Non-pigmented ciliary epithelial cell (primary cell): ENCODE data around the gene ME3.
A peak's percentile ranks its signal among the peaks of the same experiment; 100 is the strongest.
"Not testable (repeated sequence)": the region's sequence is repeated elsewhere in the genome, so short reads cannot be mapped to it uniquely, and the experiment has no call there.

Source experiments
- DNase-seq: peaks from one replicate; pipeline ENCODE4 v3.0.0-alpha.2; 2010; ENCODE audit warnings: low read depth

ME3 gene

GRCh38 chr11:86621854-86622253 lies 50.6 kb downstream of the ME3 start:
- no peak for DNase-seq

DNA sequence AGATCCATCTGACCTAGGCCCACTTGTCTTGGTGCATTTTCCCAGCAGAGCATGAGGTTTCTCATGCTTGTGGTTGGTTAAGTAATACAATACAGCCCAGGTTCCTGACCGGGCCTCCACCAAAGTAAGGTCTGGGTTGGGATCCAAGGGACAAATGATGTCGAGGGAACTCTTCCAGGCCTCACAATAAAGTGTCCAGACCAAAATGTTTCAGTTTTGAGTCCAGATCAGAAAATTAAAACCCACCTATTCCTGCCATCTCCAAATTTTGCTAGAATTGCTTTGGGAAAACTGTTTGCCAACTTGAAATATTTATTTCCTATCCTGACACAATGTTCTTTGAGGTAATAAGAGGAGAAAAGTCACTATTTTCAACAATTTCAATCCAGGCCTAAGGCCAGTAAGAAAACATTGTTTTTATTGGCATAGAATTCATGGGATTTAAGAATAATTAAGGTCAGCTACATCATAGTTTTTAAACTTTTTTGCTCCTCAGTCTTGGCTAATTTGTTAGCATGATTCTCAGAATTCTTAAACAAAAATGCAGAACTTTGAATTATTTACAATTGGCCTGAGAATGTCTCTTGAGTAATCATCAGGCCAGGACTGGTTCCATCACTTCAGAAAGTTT lies 51.4 kb downstream of the ME3 start:
- no peak for DNase-seq

DNA sequence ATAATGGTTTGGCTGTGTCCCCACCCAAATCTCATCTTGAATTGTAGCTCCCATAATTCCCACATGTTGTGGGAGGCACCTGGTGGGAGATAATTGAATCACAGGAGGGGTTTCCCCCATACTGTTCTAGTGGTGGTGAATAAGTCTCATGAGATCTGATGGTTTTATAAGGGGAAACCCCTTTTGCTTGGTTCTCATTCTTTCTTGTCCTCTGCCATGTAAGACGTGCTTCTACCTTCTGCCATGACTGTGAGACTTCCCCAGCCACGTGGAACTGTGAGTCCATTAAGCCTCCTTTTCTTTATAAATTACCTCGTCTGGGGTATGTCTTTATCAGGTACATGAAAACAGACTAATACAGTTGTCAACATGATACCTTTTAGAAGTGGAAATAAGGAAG lies 53.0 kb downstream of the ME3 start:
- not testable (repeated sequence) for DNase-seq

GRCh38 chr11:86617502-86617901 lies 54.9 kb downstream of the ME3 start:
- no peak for DNase-seq

DNA sequence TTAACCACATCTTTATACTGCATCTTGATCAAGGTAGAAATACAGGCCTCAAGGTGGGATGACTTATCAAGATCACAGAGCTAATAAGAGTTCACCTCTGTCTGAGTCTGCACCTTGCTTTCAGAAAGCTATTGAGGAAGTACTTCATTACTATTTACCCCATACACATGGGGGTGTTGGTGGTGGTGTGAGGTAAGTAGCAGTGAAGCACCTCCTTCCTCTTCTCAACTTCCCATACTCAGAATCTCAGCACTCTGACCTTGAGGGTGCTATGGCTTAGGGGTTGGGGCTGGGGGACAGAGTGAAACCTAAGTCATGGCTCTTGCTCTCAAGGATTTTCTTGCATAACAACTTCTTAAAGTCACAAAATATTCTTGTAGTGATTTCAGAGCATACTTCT lies 56.9 kb downstream of the ME3 start:
- DNase-seq: no peak

- no peak for DNase-seq
These were observed 61.7 kb downstream of the ME3 start for GRCh38 chr11:86610559-86611341.

DNA sequence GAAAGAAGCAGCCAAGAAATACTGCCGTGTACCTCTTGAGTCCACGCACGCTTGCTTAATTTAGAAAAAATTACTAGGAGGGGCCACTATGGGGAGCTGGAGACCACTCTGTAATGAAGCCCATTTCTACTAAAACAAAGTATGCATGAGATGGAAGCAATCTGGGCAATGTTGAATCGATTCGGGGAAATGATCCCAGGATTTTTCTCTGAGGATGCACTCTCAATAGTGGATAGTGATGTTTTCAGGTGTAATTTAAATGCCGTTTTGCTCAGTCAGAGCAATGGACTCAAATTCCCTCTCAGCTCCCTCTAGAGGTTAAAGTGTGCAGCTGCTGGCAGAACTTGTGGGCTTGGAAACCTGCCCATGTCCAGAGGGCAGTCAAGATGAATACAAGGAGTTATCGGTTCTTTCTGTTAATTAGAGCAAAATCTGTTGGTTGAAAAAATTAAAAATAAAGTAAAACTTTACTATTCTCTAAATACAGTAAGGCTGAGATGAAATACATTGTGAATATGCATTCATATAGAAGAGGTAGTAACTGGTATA lies 64.1 kb downstream of the ME3 start:
- DNase-seq: no peak

DNA sequence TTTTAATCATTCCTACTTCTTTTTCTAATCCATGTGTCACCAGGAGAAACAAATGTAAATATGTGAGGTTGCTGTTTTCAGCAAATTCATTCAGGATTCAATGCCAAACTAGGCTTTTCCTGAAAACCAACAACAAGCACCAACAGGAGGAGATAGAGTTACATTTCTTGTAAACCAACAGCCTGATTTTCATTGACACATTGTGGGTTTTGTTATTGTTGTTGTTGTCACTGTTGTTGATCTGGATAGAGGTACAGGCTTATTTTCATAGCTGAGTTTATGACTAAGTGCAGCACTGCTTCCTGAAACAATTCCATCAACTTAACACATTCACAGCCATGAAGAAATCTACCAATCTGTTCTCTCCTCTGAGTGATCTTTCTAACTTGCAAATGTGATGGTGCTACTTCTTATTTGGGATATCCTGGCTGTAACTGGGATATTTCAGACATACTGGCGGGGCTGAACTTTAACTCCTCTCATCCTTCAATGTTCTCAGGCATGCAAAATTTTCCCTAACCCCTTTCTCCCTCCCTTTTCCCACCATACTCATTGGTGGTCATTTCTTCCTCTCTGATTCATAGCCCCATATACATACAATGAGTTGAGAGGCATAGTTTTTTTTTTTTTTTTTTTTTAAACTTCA lies 65.5 kb downstream of the ME3 start:
- no peak for DNase-seq

GRCh38 chr11:86606270-86606835 lies 66.1 kb downstream of the ME3 start:
- DNase-seq: no peak

DNA sequence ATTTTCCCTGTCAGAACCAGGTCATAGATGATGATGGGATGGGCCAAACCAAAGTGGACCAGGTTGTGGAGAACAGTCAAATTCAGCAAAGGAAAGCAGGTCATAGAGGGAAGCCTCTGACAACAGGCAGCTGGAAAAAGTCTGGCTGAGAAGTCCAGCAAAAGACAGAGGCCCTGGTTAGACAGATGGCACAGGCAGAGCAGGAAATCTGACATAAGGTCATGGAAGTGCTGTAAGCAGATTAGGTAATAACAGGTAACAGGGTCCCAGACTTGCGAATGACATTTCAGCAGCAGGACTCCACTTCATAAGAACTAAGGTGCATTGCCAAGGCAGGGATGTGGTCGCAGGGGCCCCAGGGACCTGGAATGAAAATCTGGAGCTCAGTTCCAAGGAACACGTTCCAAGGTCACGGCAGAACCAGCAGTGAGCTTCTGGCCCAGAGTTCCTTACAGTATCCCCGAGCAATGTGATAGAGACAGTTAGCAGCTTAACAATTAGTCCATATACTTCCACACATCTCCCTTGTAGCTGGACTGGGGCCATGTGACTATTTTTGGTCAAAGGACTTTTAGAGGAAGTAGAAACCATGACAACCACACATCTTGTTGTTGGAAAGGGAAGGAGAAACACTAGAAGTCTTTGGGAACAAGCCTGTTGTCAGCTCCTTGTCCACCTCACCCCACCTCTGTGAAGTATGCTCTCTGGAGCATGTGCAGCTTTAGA lies 75.4 kb downstream of the ME3 start:
- no peak for DNase-seq

DNA sequence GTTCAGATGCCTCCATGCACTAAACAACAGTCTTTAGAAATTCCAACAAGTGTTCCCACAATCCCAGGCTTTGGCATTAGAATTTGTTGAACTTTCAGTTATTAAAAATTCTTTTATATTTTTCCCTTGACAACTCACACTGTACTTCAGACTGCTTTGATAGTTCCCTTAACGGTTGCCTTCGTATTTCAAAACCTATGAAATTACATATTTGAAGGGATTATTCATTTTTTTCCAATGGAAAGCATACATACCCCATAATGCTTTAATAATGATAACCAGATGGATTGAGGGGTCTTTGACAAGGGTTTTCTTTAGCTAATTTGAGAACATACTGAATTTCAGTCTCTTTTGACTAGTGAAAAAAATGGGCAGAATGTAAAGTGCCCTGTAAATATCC lies 76.5 kb downstream of the ME3 start:
- DNase-seq: no peak

DNA sequence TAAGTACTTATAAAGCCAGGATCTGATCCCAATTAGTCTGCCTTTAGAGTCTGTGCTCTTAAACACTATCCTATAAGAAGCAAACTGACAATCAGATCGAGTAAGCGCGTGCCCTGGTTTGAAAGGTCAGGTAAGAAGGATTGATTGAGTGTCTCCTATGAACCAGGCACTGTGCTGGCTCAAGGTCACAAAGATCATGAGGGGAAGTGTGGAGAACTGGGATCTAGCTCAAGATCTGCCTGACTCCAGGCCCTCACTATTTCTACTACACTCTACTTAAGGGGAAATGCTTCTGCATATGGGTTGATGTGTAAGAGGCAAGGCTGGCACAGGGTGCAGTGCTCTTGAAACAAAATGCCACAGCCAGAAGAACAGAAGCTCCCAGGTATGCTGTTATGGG lies 77.0 kb downstream of the ME3 start:
- no peak for DNase-seq

GRCh38 chr11:86594746-86595145 lies 77.7 kb downstream of the ME3 start:
- DNase-seq: no peak

- no peak for DNase-seq
These were observed 78.6 kb downstream of the ME3 start for GRCh38 chr11:86593833-86594232.

DNA sequence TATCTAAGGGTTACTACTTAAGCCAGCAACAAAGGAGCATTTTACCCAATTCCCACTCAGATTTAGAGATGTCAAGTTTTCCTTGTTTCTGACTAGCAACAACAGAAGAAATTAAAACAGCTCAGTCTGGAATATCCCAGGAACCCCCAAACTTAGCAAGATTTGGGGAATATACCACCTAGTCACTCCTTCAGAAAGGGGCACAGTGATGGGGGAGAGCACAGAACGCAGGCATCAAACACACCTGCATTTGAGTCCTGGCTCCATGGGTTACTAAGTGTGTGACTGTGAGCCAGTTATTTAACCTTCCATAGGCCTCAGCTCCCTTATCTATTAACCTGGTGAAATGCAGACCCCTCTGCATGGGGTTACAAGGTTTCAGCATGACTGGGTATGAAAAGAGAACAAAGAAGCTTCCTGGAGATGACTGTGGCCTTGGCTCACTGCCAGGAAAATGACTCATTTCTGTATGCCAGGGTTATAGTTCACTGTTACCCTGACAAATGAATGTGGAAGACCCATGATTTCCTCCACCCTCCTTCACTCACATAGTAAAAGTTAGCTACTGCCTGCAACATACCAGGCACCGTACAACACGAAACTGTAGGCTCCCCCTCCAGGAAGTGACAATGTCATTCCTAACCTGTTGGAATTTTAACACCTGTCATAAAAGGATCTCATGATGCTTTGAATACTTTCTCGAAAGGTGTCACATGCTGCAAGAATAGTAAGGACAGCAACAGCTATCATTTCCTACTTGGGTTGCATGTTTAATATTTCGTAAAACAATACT lies 79.6 kb downstream of the ME3 start:
- DNase-seq: no peak

DNA sequence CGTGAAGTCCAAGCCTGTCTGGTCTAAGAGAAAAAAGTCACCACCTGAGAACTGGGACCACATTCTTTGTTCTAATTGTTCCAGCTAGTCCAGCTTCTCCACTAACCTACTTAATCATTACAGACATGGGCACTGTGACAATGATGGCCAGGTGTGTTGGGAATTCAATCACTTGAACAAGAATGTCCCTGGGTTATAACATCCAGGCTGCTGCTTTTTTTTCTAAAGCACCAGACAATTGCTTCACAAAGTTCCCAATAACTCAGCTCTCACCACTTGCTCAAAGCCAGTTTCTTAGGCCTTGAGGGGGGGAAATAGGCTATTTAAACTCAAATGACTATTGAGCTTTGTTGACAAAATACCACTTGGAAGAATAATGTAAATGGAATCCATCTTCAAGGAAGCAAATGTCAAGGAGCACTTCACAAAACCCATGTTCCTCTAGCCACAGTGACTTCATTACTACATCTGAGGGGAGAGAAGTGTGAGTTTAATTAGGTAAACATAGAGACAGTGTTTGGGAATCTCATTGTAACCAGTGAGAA lies 80.3 kb downstream of the ME3 start:
- DNase-seq: peak; percentile 46

DNA sequence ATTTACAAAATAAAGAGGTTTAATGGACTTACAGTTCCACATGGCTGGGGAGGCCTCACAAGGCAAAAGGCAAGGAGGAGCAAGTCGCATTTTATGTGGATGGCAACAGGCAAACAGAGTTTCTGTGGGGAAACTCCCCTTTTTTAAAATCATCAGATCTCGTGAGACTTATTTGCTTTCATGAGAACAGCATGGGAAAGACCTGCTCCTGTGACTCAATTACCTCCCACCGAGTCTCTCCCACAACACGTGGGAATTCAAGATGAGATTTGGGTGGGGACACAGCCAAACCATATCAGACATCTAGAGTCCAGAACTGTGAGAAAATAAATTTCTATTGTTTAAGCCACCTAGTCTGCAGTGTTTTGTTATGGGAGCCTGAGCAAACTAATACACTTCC lies 80.8 kb downstream of the ME3 start:
- DNase-seq: no peak

GRCh38 chr11:86589856-86590589 lies 82.4 kb downstream of the ME3 start:
- no peak for DNase-seq

DNA sequence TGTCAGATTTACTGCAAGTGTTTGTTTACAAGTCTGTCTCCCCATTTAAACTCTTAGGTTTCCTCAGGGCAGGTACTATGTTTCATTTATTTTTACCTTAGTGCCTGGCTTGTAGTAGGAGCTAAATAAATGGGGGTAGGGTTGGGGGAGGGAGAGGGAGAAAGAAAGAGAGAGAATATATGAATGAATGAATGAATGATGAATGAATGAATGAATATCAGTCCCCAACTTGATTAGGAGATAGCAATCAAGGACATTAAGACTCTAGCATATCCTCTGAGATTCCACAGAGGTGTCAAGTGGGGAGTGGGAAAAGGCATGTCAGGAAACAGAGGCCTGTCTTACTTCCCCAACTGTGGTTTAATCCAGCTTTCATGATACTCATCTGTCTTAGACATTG lies 83.2 kb downstream of the ME3 start:
- DNase-seq: no peak

GRCh38 chr11:86588566-86589090 lies 83.8 kb downstream of the ME3 start:
- no peak for DNase-seq
